HuH-7 (cell line): ENCODE measurements around the gene PNLIPRP2.

Experiments used
- DNase-seq: peaks from one replicate; pipeline ENCODE4 v3.0.0; 2011; ENCODE audit warnings: low spot score

PNLIPRP2 gene

GRCh38 chr10:116612107-116612769 lies 8.5 kb upstream of the PNLIPRP2 start:
- no peak for DNase-seq

GRCh38 chr10:116613471-116613870 lies 7.3 kb upstream of the PNLIPRP2 start:
- DNase-seq: no peak

GRCh38 chr10:116614796-116615195 lies 6.0 kb upstream of the PNLIPRP2 start:
- no peak for DNase-seq

- DNase-seq: no peak
These were observed 5.5 kb upstream of the PNLIPRP2 start for GRCh38 chr10:116615199-116615776.

- no peak for DNase-seq
These were observed 723 bp downstream of the PNLIPRP2 start for GRCh38 chr10:116621476-116621875.

GRCh38 chr10:116621934-116622655 lies 1.3 kb downstream of the PNLIPRP2 start:
- no peak for DNase-seq

GRCh38 chr10:116625845-116626244 lies 5.1 kb downstream of the PNLIPRP2 start:
- no peak for DNase-seq

GRCh38 chr10:116626815-116627214 lies 6.1 kb downstream of the PNLIPRP2 start:
- DNase-seq: no peak

- no peak for DNase-seq
These were observed 6.7 kb downstream of the PNLIPRP2 start for GRCh38 chr10:116627386-116627933.

- DNase-seq: no peak
These were observed 8.6 kb downstream of the PNLIPRP2 start for GRCh38 chr10:116629340-116629739.

- DNase-seq: no peak
These were observed 9.3 kb downstream of the PNLIPRP2 start for GRCh38 chr10:116630020-116630419.

GRCh38 chr10:116631871-116632295 lies 11.1 kb downstream of the PNLIPRP2 start:
- no peak for DNase-seq

GRCh38 chr10:116632596-116633215 lies 12.0 kb downstream of the PNLIPRP2 start:
- no peak for DNase-seq

- no peak for DNase-seq
These were observed 12.5 kb downstream of the PNLIPRP2 start for GRCh38 chr10:116633216-116633600.

- no peak for DNase-seq
These were observed 13.6 kb downstream of the PNLIPRP2 start for GRCh38 chr10:116634126-116634975.

GRCh38 chr10:116636385-116636784 lies 15.6 kb downstream of the PNLIPRP2 start:
- DNase-seq: no peak

- DNase-seq: no peak
These were observed 16.2 kb downstream of the PNLIPRP2 start for GRCh38 chr10:116636976-116637375.

- no peak for DNase-seq
These were observed 17.1 kb downstream of the PNLIPRP2 start for GRCh38 chr10:116637830-116638229.

GRCh38 chr10:116646502-116646901 lies 25.7 kb downstream of the PNLIPRP2 start:
- DNase-seq: no peak

- no peak for DNase-seq
These were observed 28.1 kb downstream of the PNLIPRP2 start for GRCh38 chr10:116648903-116649302.

- no peak for DNase-seq
These were observed 33.1 kb downstream of the PNLIPRP2 start for GRCh38 chr10:116653885-116654284.

GRCh38 chr10:116654816-116655215 lies 34.1 kb downstream of the PNLIPRP2 start:
- DNase-seq: no peak
